GM21447 (cell line): ENCODE data around the gene ALG14.
A peak's percentile ranks its signal among the peaks of the same experiment; 100 is the strongest.
"Not testable (repeated sequence)": the region's sequence is repeated elsewhere in the genome, so short reads cannot be mapped to it uniquely, and the experiment has no call there.

Source experiments
- ATAC-seq: cut with Tn5 transposase; IDR thresholded peaks from one replicate; pipeline ENCODE4 v1.9.1; 2021; ENCODE audit not compliant: unreplicated experiment

ALG14 gene

GRCh38 chr1:95043141-95043980, 29.4 kb downstream of the ALG14 start:
- peak; percentile 93 for ATAC-seq

- ATAC-seq, result no peak
Measured at GRCh38 chr1:95042286-95042685, 30.5 kb downstream of the ALG14 start.

DNA sequence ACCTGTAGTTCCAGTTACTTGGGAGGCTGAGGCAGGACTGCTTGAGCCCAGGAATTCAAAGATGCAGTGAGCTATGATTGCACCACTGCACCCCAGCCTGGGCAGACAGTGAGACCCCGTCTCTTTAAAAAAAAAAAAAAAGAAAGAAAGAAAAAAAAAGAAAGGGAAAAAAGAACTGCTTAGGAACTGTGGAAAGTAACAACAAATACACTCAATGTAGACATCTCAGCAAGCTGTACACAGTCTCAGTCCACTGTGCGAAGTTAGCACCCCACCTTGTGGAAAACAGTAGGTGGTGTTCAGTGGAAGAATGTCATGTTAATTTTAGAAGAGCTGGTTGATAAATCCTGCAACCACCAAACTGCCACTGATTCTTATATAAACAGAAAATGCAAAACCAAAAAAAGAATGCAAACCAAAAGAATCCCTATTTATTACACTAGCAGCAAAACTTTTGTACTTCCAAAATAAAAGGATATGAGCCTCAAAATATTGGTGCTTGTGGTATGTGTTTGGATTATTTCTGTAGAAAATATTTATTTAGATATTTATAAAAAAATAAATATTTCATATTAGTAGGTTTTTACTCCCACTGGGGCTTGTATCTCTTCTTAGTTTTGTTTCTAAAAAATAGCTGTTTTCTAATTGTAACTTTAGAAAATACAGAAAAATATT, 31.1 kb downstream of the ALG14 start:
- no peak for ATAC-seq

- ATAC-seq, result no peak
Measured at GRCh38 chr1:95040032-95040525, 32.7 kb downstream of the ALG14 start.

- ATAC-seq, result no peak
Measured at GRCh38 chr1:95039360-95040031, 33.3 kb downstream of the ALG14 start.

DNA sequence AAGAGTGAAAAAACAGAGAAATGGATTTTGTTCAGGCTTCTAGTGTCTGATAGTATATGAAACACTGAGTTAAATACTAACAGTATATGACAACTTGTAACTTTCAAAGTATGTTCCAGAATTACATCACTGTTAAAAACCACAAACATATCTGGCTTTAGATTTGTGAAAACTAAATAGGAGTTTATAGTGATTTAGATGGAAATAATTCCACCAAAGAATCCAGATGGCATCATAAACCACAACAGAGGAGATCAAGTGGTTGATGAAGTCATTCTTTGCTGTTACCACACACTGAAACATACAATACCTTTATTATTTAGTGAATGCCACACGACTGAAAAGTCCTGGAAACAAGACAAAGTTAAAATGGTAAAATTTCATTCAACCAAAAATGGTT, 37.2 kb downstream of the ALG14 start:
- ATAC-seq, result no peak

DNA sequence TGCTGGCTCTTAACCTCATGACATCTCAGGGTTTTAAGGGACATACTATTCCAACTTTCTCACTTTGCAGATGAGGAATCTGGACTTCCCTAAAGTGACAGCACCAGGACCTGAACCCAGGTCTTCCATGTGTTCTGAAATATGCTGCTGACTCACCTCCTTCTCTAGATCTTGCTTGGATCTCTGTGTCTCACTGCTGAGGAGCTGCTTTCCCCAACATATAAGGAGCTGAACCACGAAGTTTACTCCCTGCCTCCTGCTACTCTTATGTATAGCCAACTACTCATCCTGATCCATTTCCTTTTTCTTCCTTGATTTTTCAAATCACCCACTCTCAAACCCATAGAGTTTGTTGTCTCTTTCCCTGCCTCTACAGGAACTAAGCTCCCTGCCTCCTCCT, 38.2 kb downstream of the ALG14 start:
- ATAC-seq, result no peak

DNA sequence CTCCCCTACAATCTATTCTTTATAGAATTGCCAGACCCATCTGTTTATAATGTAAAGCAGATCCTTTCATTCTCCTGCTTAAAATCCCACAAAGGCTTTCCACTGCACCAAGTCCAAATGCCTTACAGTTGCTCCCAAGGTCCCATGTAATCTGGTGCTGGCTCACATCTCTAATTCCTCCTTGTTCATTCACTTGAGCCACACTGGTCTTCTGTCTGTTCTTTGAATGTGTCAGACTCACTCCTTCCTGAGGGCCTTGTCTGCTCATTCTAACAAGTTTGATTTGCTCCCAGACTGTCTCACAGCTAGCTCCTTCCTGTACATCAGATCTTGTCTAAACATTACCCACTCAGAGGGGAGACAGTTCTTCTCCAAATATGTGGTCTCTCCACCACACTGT, 38.9 kb downstream of the ALG14 start:
- no peak for ATAC-seq

- ATAC-seq, result no peak
Measured at GRCh38 chr1:95029532-95029931, 43.2 kb downstream of the ALG14 start.

- ATAC-seq, result no peak
Measured at GRCh38 chr1:95028954-95029353, 43.8 kb downstream of the ALG14 start.

DNA sequence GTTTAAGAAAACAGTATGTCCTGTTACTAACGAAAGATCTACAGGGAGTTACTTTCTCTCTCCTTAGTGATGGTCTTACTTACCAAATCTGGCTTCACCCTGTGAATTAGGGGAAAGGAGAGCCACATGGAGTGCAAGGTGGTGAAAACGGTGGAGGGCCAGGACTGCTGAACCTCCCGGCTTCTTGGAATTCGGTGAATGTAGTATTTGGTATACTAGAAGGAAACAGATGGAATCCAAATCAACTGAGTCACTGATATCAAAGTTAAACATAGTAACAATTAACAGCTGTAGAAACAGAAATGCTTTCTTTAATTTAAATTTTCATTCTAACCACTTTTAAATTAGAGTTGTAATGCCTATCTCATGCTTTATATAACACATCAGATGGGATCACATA, 45.7 kb downstream of the ALG14 start:
- no peak for ATAC-seq

GRCh38 chr1:95023399-95024043, 49.2 kb downstream of the ALG14 start:
- no peak for ATAC-seq

DNA sequence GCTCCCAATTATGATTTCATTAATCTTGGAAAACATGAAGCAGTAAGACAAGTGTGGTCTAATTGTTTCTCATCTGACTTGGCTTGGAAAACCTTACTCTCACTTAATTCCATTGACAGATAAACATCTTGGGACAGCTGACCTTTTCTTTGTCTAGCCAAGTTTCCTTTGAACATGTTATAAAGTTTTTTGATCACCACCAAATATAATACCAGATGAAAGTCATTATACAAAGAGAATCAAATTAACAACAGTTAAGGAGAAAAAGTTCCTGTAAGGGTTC, 50.2 kb downstream of the ALG14 start:
- ATAC-seq, result no peak

- no peak for ATAC-seq
Measured at GRCh38 chr1:95021805-95022643, 50.7 kb downstream of the ALG14 start.

GRCh38 chr1:95021119-95021518, 51.6 kb downstream of the ALG14 start:
- no peak for ATAC-seq

DNA sequence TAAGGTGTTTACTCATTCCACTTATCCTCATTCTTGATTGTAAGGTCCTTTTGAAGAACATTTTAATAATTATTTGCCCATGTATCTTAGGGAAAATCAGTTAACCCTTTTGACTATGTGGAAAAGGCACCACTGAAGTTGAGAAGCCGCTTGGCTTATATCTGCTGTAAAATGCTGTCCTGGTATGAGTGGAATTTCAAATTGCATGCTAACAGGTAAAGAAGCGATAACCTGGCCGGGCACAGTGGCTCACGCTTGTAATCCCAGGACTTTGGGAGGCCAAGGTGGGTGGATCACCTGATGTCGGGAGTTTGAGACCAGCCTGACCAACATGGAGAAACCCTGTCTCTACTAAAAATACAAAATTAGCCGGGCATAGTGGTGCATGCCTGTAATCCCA, 53.3 kb downstream of the ALG14 start:
- ATAC-seq, result not testable (repeated sequence)

- ATAC-seq, result no peak
Measured at GRCh38 chr1:95018602-95019369, 54.0 kb downstream of the ALG14 start.

DNA sequence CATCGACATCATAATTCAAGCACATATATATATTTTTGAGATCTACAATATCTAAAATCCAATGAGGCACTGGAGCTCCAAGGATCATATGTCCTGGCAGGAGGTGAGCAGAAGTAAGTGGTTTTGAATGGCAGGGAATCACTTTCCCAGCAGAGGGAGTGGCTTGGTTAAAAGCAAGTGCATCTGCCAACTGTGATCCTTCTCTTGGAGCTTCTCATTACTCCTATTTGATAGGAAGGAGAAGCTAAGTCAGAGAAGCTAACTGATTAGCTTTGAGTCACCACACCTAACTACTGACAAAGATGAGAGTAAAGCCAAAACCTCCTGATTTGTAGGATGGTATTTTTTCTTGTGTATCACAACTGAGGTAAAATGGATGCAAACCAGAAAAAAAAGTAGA, 55.0 kb downstream of the ALG14 start:
- no peak for ATAC-seq

DNA sequence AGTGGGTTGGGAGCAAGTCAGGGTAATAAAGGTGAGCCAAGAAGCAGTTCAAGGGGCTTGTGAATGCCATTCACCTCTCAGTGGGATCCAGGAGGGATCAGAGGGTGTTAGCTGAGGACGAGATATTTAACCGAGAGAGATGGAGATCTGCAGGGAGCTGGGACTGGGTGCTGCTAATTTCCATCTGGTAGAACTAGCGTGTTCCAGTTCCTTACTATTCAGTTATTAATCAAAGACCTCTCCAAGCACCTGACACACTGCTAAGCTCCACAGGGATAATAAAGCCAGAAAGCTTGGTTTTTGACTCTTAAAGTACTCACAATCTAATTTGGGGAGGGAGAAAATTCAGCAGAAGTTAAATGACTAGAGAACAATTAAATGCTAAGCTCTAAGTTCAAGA, 57.7 kb downstream of the ALG14 start:
- ATAC-seq, result no peak
